Right renal pelvis (tissue), 4 donors: ENCODE measurements around the gene SHISA9. TPM values are rescaled to one million over a fixed set of nuclear protein-coding genes. Genes with fewer than 3 reads are reported as not detected.

Source experiments
- DNase-seq, 4 donors: peaks; one replicate each; pipeline ENCODE4 v3.0.0-alpha.2; 2013; ENCODE audit warnings: low read depth in 4 of 4, low spot score in 3 of 4, missing footprints in 1 of 4
- polyA plus RNA-seq, 4 donors: library from polyadenylated mRNA; unstranded; fragments of 120-200 nt; gene quantifications; one replicate each; pipeline ENCODE4 v1.2.1, GENCODE V29; 2013; ENCODE audit not compliant: insufficient read length in 4 of 4

Gene SHISA9
- polyA plus RNA-seq, 4 donors = 3.8 to 5.2 (median 4.3) TPM

GRCh38 chr16:13238182-13238581 lies 336.8 kb downstream of the SHISA9 start:
- DNase-seq = no peak

GRCh38 chr16:13242201-13242600 lies 340.8 kb downstream of the SHISA9 start:
- no peak for DNase-seq

DNA sequence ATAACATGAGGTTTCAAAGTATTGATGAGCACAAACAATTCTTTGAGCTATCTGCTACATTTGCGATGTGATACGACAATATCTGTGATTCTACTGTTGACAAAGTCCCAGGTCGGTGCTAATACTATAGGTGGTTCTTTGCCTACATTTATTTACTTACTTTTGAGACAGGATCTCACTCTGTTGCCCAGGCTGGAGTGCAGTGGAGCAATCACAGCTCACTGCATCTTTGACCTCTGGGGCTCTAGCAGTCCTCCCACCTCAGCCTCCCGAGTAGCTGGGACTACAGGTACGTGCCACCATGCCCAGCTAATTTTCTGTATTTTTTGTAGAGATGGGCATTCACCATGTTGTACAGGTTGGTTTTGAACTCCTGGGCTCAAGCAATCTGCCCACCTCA lies 343.4 kb downstream of the SHISA9 start:
- DNase-seq = no peak

- DNase-seq = no peak
Measured at GRCh38 chr16:13245713-13246377, 344.4 kb downstream of the SHISA9 start.

DNA sequence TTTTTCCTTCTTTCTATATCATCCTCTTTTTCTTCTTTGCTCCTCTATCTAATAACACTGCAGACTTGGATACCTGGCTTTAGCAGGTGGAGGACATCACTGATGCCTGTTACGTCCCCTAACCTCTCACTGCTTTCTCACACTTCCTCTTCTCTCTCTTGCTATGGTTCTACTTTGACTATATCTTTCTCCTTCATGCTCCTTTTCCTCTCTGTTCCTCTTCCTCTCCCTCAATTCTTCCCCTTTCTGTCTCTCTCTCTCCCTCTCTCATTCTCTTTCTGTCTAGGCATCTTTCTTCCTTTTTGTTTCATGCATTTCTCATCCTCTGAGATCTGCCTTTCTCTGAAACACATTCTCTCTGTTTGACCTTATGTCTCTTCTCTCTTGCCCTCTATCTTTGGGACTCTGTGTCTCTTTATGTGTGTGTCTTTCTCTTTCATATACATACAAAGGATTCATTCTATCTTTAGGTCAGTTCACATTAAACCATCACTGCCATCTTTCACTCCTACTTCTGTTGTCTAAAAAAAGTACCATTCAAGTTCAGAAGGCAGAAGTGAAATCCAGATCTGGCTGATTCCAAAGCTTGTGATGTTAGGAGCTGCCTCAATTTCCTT lies 353.7 kb downstream of the SHISA9 start:
- no peak for DNase-seq

DNA sequence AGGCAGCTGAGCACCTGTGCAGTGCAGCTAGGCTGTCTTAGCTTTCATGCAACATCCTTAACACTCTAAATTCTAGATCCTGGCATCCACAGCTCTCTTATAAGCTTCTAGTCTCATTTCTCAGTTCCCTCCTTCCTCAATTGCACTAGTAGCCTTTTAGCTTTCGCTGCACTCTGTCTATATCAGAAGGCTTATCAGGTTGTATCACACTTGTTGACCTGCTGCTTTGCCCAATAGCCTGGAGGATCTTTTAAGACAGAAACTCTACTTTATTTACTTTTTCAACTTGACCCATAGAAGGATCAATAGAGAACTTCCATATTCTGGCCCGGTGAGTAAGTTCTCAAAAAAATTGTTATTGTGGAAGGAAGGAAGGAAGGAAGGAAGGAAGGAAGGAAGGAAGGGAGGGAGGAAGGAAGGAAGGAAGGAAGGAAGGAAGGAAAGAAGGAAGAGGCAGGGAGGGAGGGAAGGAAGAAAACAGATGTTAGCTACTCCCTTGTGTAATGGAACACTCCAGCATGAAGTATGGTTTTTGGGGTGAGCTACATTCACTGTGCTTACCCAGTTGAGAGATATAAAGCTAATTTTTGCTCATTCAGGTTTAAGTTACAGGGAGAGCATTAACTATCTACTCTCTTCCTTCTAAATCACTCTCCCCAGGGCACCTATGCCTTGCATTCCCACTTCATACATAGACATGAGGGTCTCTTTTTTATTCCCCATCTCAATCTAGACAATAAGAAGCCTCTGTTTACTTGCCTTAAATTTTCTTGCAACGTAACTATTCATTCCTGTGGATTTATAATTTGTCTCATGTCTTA lies 361.1 kb downstream of the SHISA9 start:
- no peak for DNase-seq

DNA sequence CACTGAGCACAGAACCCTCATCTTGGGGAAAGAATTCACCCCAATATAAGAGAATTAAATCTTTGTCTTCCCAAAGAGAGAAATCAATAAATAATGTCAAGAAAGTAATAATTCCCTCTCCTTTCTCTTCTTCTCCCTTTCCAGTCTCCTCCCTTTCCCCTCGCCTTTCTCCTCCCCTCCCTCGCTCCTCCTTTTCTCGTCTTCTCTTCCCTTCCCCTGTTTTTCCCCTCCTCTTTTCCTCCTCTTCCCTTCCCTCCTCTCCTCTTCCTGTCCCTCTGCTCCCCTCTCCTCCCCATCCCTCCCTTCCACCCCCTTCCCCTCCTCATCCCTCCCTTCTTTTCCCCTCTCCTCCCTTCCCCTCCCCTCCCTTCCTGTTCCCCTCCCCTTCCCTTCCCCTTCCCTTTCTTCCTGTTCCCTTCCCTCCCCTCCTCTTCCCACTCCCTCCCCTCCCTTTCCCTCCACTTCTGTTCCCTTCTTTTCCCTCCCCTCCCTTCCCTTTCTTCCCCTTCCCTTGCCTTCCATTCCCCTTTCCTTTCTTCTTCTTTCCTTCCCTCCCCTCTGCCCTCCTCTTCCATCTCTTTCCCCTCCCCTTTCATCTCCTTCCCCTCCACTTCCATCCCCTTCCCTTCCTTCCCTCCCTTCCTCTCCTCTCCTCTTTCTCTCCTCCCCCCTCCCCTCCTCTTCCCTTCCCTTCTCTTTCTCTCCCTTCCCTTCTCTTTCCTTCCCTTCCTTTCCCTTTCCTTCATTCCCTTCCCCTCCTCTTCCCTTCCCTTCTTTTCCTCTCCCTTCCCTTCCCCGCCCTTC lies 363.6 kb downstream of the SHISA9 start:
- no peak for DNase-seq

GRCh38 chr16:13269359-13269758 lies 368.0 kb downstream of the SHISA9 start:
- no peak for DNase-seq

DNA sequence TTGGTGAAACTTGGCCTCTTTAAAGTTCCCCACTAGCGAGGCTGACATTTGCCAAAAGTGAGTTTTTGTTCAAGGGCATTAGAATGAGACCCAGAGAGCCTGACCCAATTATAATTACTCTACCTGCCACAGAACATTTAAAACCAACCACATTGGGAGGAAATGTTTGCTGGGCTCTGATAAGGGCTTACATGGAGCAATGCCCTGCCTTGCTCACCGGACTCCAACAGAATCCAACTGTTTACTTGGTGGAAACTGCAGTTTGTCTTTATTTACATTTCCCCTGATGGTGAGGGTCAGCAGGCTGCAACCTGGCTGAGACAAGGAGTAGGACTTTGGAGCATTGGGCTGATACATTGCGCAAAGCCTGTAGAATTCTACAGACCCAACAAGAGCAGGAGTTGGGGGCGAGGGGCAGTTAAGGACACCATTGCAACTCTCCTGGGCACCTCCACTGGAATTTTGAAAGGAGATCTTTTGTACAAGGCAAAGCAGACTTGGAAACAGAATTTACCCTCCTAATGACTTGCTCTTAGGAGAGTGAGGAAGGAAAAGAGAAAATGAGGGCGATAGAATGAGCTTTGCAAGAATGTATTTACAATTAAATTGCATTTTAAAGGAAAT lies 368.6 kb downstream of the SHISA9 start:
- DNase-seq = no peak

DNA sequence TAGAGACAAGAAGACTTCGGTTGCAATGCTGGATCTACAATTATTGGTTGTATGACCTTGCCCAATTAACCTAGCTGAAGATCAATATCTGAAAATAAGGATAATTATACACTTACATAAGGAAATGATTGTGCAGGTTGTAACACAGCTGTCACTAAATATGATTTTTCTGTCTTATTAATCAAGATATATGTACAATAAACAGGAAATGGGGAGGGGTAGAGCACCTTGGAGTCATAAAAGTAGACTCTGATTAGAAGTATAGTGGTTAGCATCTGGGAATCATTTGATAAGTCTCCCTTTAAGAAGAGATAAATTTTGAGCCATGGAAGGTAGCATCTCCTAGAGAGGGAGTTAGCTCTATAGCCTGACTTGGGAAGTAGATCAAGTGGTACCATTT lies 369.2 kb downstream of the SHISA9 start:
- no peak for DNase-seq

- DNase-seq = no peak
Measured at GRCh38 chr16:13289515-13289914, 388.1 kb downstream of the SHISA9 start.

Other genes starting within 250 kb of the SHISA9 start
- gene CPPED1, start 97.7 kb upstream of the SHISA9 start, polyA plus RNA-seq = 10 to 100 TPM; 26.2 to 29.6 (median 26.4) TPM